Erythroblast (primary cell): ENCODE measurements around the gene ADCY3.

ENCODE experiments used
- GATA1 ChIP-seq: IDR thresholded peaks from 2 replicates; pipeline ENCODE4 v1.6.1; 2011; ENCODE audit warnings: low read depth, mild to moderate bottlenecking, control low read depth, low read length, moderate library complexity
- POLR2A ChIP-seq: IDR thresholded peaks from 2 replicates; pipeline ENCODE4 v1.6.1; 2011; ENCODE audit warnings: mild to moderate bottlenecking, low read length

DNA sequence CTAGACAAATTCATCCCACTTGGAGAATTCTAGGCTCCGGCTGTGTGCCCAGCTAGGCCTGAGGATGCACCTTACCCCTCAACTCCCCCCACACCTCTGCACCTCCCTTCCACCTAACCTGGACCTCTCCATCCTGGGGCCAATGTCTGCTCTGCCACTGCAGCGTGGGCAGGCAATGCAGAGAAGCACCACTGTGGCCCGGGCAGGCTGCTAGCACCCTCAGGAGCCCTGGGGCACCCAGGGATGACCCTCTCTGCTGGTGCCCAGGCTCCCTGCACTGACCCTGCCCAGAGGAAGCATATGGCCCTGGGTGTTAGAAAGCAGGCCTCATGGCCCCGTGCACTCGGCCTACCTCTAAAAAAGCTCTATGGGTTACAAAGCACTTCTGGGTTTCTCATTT is 49.6 kb downstream of the ADCY3 start:
- TF ChIP-seq POLR2A (no peak), GATA1 (no peak)
